DOHH2 (cell line): ENCODE results near the gene C1QA.

Source experiments
- EZH2phosphoT487 ChIP-seq: fragments of 200-600 bp; sonication (generic); IDR thresholded peaks from 2 replicates; pipeline ENCODE4 v1.6.1; 2017; ENCODE audit warnings: borderline replicate concordance, mild to moderate bottlenecking, antibody characterized with exemption, low read length, moderate library complexity, mixed read lengths
- TF ChIP-seq, protein P1 (sequence below): fragments of 200-600 bp; sonication (generic); IDR thresholded peaks from one replicate; pipeline ENCODE4 v1.5.1; 2014; ENCODE audit warnings: antibody characterized with exemption, mild to moderate bottlenecking, low read depth, low read length; ENCODE audit not compliant: poor library complexity, severe bottlenecking

DNA sequence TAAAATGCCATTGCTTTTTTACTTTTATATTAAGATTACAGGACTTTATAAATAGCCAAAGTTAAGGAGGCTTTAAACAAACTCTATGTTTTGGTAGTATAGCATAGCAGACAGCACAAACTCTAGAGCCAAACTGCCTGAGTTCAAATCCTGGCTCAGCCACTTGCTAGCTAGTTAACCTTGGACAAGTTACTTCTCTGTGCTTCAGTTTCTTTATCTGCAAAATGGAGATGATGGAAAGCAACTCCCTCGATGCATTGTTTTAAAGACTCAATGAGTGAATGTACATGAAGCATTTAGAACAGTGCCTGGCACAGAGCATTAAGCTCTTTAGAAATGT lies 38.0 kb downstream of the C1QA start:
- TF ChIP-seq EZH2phosphoT487 = no peak
- TF ChIP-seq, protein P1, sequence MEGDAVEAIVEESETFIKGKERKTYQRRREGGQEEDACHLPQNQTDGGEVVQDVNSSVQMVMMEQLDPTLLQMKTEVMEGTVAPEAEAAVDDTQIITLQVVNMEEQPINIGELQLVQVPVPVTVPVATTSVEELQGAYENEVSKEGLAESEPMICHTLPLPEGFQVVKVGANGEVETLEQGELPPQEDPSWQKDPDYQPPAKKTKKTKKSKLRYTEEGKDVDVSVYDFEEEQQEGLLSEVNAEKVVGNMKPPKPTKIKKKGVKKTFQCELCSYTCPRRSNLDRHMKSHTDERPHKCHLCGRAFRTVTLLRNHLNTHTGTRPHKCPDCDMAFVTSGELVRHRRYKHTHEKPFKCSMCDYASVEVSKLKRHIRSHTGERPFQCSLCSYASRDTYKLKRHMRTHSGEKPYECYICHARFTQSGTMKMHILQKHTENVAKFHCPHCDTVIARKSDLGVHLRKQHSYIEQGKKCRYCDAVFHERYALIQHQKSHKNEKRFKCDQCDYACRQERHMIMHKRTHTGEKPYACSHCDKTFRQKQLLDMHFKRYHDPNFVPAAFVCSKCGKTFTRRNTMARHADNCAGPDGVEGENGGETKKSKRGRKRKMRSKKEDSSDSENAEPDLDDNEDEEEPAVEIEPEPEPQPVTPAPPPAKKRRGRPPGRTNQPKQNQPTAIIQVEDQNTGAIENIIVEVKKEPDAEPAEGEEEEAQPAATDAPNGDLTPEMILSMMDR = peak; percentile 9
